ENCODE results near the gene COLQ.
A peak's percentile ranks its signal among the peaks of the same experiment; 100 is the strongest.

COLQ gene

GRCh38 chr3:15453501-15453900 is 68.0 kb downstream of the COLQ start:
- DNase-seq: no peak

GRCh38 chr3:15452961-15453360 is 68.5 kb downstream of the COLQ start:
- DNase-seq: no peak

GRCh38 chr3:15452156-15452555 is 69.3 kb downstream of the COLQ start:
- no peak for DNase-seq

- no peak for DNase-seq
These were observed 70.0 kb downstream of the COLQ start for GRCh38 chr3:15451216-15452113.

- no peak for DNase-seq
These were observed 70.9 kb downstream of the COLQ start for GRCh38 chr3:15450438-15451215.

GRCh38 chr3:15449489-15450224 is 71.8 kb downstream of the COLQ start:
- no peak for DNase-seq

GRCh38 chr3:15443826-15444524 is 77.5 kb downstream of the COLQ start:
- no peak for DNase-seq

- no peak for DNase-seq
These were observed 80.6 kb downstream of the COLQ start for GRCh38 chr3:15440891-15441290.

GRCh38 chr3:15439476-15439875 is 82.0 kb downstream of the COLQ start:
- DNase-seq: no peak

GRCh38 chr3:15438983-15439382 is 82.5 kb downstream of the COLQ start:
- no peak for DNase-seq

GRCh38 chr3:15436246-15436645 is 85.3 kb downstream of the COLQ start:
- DNase-seq: no peak

- no peak for DNase-seq
These were observed 86.8 kb downstream of the COLQ start for GRCh38 chr3:15434756-15435155.

GRCh38 chr3:15433531-15433930 is 88.0 kb downstream of the COLQ start:
- no peak for DNase-seq

- DNase-seq: no peak
These were observed 90.2 kb downstream of the COLQ start for GRCh38 chr3:15431256-15431837.

GRCh38 chr3:15430624-15431023 is 90.9 kb downstream of the COLQ start:
- no peak for DNase-seq

- no peak for DNase-seq
These were observed 92.4 kb downstream of the COLQ start for GRCh38 chr3:15429080-15429479.

GRCh38 chr3:15428539-15428938 is 93.0 kb downstream of the COLQ start:
- DNase-seq: no peak

GRCh38 chr3:15427981-15428380 is 93.5 kb downstream of the COLQ start:
- DNase-seq: no peak

GRCh38 chr3:15427182-15427880 is 94.2 kb downstream of the COLQ start, which contains the start of the genes EAF1 and METTL6:
Gene EAF1, plus strand, starts transcription at chr3:15427598. Its CDS starts 182 bp downstream, at chr3:15427780.
Gene METTL6, minus strand, starts transcription at chr3:15427544. Its CDS starts 1,033 bp downstream, at chr3:15426511.
- DNase-seq: peak; percentile 76

GRCh38 chr3:15426579-15427118 is 94.9 kb downstream of the COLQ start:
- no peak for DNase-seq

GRCh38 chr3:15420871-15421270 is 100.6 kb downstream of the COLQ start:
- DNase-seq: no peak

All from T-helper 9 cell (primary cell).